Adipocyte (in vitro differentiated cells): ENCODE results near the gene MTARC2.

ENCODE experiments used
- DNase-seq: peaks from one replicate; pipeline ENCODE4 v3.0.0-alpha.2; 2015; ENCODE audit warnings: low read depth
- H3K27me3 ChIP-seq: replicated peaks from 2 replicates; pipeline ENCODE4 v1.7.0; 2013; ENCODE audit warnings: mild to moderate bottlenecking, low read length, moderate library complexity; ENCODE audit not compliant: control insufficient read depth, insufficient read depth
- H3K36me3 ChIP-seq: 2 replicates; pipeline ENCODE4 v1.7.0; 2013; ENCODE audit warnings: low read length, mild to moderate bottlenecking, moderate library complexity; ENCODE audit not compliant: control insufficient read depth, insufficient read depth, severe bottlenecking
- H3K4me1 ChIP-seq: 2 replicates; pipeline ENCODE4 v1.7.0; 2013; ENCODE audit warnings: mild to moderate bottlenecking, low read length, moderate library complexity; ENCODE audit not compliant: control insufficient read depth, insufficient read depth
- H3K4me3 ChIP-seq: 2 replicates; pipeline ENCODE4 v1.7.0; 2013; ENCODE audit warnings: mild to moderate bottlenecking, low read length, moderate library complexity
- H3K9ac ChIP-seq: 2 replicates; pipeline ENCODE4 v1.7.0; 2013; ENCODE audit warnings: mild to moderate bottlenecking, low read length, moderate library complexity
- H3K9me3 ChIP-seq: 2 replicates; pipeline ENCODE4 v1.7.0; 2013; ENCODE audit warnings: mild to moderate bottlenecking, low read length, moderate library complexity; ENCODE audit not compliant: control insufficient read depth

MTARC2 gene

DNA sequence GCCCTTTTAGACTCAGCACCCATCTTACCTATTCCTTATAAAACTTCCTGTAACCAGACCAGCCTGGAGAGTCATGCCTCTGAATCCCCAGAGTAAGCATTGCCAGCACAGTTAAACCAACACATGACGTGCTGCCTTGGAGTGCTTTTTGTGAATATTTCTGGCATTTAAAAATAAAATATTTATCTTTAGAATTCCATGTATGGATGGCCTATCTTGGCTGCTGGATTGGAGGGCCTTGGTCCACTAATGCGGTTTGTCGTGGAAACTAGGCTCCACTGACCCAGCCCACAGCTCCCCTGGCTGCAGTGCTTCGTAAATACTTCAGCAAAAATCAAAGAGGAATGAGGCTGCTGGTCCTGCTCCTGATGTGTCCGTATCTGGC lies 56.1 kb downstream of the MTARC2 start:
- Histone ChIP-seq H3K9ac (no peak overlapping the region), H3K36me3 (peaks cover 31% of the 10 kb centered on the region), H3K27me3 (peaks cover 17% of the 10 kb centered on the region), H3K9me3 (no peaks in the 10 kb centered on the region), H3K4me1 (no peaks in the 10 kb centered on the region), H3K4me3 (no peak overlapping the region)
- DNase-seq = no peak

DNA sequence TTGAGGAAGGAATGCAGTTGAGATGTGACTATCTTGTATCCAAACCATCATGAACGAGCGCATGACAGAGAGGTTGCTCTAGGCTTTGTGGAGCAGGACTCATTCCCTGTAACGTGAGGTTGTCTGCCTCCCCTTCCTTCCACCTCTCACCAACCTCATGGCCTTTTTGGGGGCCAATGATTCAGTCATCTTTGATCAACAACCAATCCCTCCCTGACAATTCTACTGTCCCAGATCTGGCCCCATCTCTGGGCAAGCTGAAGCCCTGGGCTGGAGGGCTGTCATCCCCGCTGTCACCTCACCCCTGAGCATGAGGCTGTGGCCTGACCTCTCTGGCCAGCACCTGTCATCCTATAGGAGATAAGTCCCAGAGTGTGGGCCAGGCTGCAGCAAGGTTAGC lies 58.3 kb downstream of the MTARC2 start:
- H3K4me1 ChIP-seq = peaks cover 4% of the 10 kb centered on the region
- peaks cover 12% of the 10 kb centered on the region for H3K27me3 ChIP-seq
- no peak overlapping the region for H3K4me3 ChIP-seq
- H3K9me3 ChIP-seq = no peaks in the 10 kb centered on the region
- no peak overlapping the region for H3K9ac ChIP-seq
- DNase-seq = no peak
- H3K36me3 ChIP-seq = peaks cover 22% of the 10 kb centered on the region

DNA sequence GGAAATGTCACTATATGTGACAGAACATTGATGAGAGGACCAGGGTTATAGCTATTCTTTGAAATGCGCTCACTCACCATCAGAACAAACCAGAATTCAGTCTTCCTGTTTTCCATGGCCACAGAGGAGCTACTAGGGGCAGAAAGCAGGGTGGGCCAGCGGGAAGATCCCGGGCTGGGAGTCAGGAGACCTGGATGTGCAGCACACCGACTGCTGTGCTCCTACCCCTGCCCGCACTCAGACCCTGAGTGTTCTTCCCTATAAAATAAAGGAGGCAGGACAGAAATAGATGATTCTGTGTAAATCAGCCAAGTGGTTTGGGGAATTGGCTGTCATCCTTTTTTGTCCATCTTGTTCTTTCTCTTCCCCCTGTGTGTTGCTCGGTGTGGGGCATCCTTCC lies 59.6 kb downstream of the MTARC2 start:
- H3K9ac ChIP-seq = no peak overlapping the region
- H3K4me3 ChIP-seq = no peak overlapping the region
- H3K36me3 ChIP-seq = peaks cover 27% of the 10 kb centered on the region
- H3K9me3 ChIP-seq = no peaks in the 10 kb centered on the region
- peaks cover 4% of the 10 kb centered on the region for H3K4me1 ChIP-seq
- DNase-seq = no peak
- H3K27me3 ChIP-seq = peaks cover 12% of the 10 kb centered on the region

DNA sequence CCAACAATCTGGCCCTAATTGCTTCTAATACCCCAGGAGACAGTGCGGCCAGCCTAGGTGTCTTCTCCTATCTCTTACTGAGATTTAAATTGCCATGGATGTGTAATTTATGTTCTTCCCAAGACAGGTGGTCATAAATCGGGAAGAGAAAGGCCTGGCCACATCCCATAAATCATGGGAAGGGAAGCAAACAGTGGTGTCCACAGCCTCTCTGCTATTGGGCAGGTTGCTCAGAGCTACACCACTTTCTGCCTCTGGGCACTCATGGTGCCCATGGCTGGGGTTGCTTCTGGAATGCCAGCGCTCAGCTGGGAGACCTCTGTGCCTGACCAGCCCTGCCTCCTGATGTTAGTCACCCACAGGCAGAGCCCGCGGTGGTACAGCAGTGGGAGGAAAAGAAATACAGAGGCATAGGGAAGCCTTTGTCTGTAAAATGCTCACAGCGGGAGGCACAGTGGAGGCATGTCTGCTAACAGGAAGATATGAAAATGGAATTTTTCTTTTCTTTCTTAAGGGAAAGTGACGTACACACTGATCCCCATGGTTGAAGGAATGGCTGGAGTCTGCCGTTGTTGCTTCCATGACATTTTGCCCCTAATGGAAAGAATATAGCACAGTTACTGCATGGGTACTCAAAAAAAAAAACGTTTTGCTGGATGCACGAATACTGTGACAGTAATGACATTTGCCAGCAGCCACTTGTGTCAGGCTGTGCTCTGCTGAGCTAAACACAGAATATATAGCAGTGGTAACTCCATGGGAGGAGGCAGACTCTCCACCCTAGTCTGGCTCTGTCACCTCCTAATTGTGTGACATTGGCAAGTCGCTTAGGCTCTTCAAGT lies 60.4 kb downstream of the MTARC2 start:
- H3K4me3 ChIP-seq = no peak overlapping the region
- no peak for DNase-seq
- H3K27me3 ChIP-seq = peaks cover 12% of the 10 kb centered on the region
- no peaks in the 10 kb centered on the region for H3K9me3 ChIP-seq
- H3K36me3 ChIP-seq = peaks cover 33% of the 10 kb centered on the region
- H3K9ac ChIP-seq = no peak overlapping the region
- H3K4me1 ChIP-seq = peaks cover 4% of the 10 kb centered on the region

DNA sequence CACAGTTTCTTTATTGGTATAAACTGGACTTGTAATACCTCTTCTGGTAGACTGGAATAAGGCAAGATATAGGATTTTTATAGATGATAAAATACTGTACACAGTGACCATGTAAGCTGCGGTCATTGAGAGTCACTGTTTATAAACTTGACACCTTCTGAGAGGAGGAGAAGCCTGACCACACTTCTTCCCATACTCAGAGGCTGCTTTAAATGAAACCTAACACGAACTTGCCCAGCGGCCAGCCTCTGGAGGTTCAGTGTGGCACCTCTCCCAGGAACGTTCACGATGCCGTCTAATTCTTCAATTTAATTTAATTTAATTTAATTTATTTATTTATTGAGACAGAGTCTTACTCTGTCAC lies 61.0 kb downstream of the MTARC2 start:
- Histone ChIP-seq H3K9ac (no peak overlapping the region), H3K4me3 (no peak overlapping the region), H3K27me3 (peaks cover 12% of the 10 kb centered on the region), H3K9me3 (no peaks in the 10 kb centered on the region), H3K4me1 (peaks cover 4% of the 10 kb centered on the region), H3K36me3 (peaks cover 37% of the 10 kb centered on the region)
- DNase-seq = no peak

DNA sequence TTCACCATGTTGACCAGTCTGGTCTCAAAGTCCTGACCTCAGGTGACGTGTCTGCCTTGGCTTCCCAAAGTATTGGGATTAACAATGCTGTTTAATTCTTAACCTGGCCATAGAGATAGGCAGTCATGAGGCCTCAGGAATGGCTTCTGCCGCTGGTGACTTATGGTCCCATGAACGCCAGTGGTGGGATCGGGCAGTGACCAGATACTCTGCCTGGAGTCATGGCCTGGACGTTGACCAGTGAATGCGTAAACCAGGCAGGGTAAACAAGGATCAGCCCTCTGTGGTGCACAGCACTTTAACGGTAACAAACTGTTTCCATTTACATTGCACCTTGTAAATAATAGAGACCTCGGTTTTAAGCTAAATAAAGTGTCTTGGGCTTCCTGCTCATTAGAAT lies 61.6 kb downstream of the MTARC2 start:
- Histone ChIP-seq H3K27me3 (peaks cover 12% of the 10 kb centered on the region), H3K36me3 (peaks cover 37% of the 10 kb centered on the region), H3K9ac (no peak overlapping the region), H3K4me1 (peaks cover 4% of the 10 kb centered on the region), H3K4me3 (no peak overlapping the region), H3K9me3 (no peaks in the 10 kb centered on the region)
- DNase-seq = no peak

DNA sequence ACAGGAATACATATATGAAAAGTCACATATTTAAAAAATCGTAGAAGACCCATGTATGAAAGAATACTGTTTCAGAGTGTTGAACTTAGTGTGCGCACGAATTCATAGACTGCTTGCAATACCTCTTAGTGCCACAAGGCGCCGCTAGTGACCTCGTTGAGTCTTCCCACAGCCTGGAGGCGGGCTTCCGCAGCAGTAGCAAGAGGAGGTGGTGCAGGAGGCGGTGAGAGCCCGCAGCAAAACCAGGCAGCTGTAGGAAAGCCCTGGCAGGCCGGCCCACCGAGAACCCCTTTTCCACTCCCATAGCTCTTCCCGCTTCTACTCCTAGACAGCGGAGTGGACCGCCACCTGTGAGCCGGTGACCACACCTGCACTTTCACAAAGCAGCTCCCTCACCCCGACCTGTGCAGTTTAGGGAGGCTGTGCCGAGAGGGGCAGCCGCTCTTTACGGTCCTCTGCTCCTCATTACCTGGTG lies 62.1 kb downstream of the MTARC2 start:
- peak; percentile 89 for DNase-seq
- H3K9ac ChIP-seq = peak overlapping the region; percentile 54
- H3K27me3 ChIP-seq = peaks cover 15% of the 10 kb centered on the region
- peaks cover 4% of the 10 kb centered on the region for H3K4me1 ChIP-seq
- H3K4me3 ChIP-seq = peak overlapping the region; percentile 43
- H3K36me3 ChIP-seq = peaks cover 32% of the 10 kb centered on the region
- no peaks in the 10 kb centered on the region for H3K9me3 ChIP-seq

DNA sequence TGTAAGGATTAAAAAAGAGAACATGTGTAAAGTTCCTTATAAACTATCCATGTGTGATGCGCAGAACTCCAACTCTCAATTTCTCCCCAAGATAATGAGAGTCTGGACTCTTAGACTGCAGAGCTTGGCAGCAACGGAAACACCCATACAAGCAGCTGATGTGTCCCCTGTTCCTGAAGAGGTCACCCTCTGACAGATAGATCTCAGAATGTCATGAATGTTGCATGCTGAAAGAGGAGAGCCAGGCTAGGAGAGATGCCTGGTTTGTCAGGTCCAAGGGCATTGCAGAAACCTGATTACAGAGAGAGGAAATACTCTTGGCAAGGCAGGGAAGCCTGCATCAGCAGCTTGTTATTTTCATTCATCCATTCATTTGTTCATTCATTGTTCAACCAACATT lies 62.8 kb downstream of the MTARC2 start:
- H3K4me3 ChIP-seq = no peak overlapping the region
- H3K9me3 ChIP-seq = no peaks in the 10 kb centered on the region
- no peak for DNase-seq
- peaks cover 4% of the 10 kb centered on the region for H3K4me1 ChIP-seq
- H3K36me3 ChIP-seq = peaks cover 32% of the 10 kb centered on the region
- no peak overlapping the region for H3K9ac ChIP-seq
- peaks cover 16% of the 10 kb centered on the region for H3K27me3 ChIP-seq

DNA sequence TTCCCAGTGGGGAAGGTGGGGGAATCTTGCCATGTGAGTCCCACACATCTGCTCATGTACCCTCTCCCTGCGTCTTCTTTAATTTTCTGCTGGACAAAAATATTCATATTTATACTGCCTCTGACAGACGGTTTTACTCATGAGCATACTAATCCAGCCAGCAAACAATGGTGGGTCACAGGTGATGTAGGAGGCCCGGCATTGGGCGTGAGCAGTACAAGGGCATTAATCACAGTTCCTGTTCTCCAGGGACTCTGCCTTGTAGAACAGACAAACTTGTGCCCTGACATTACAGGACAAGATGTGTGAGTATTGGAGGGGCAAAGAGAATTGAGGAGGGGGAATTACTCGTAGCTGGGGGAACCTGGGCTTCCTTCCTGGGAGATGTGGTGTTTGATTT lies 63.6 kb downstream of the MTARC2 start:
- Histone ChIP-seq H3K36me3 (peaks cover 33% of the 10 kb centered on the region), H3K9ac (no peak overlapping the region)

DNA sequence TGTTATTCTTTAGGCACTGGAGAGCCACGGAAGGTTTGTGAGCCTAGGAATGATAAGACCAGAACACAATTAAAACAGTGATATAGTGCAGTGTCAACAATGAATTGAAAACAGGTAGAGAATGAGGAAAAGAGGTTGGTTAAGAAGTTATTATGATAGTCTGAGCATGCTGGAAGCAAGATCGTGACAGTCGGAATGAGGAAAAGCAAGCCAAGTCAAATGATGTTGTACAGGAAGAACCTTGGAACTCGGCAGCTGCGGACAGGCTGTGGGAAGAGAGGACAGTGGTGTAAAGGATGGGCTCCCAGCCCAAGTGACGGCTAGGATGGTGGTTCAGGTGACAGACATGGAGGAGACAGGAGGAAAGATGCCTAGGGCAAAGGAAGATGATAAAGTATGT lies 64.2 kb downstream of the MTARC2 start:
- H3K4me1 ChIP-seq = peaks cover 4% of the 10 kb centered on the region
- no peak overlapping the region for H3K9ac ChIP-seq
- no peaks in the 10 kb centered on the region for H3K9me3 ChIP-seq
- DNase-seq = no peak
- peaks cover 33% of the 10 kb centered on the region for H3K36me3 ChIP-seq
- H3K27me3 ChIP-seq = peaks cover 16% of the 10 kb centered on the region
- H3K4me3 ChIP-seq = no peak overlapping the region

More for the DNA sequence above, 63.6 kb downstream of the MTARC2 start:
- peaks cover 4% of the 10 kb centered on the region for H3K4me1 ChIP-seq
- no peak overlapping the region for H3K4me3 ChIP-seq
- no peaks in the 10 kb centered on the region for H3K9me3 ChIP-seq
- peaks cover 16% of the 10 kb centered on the region for H3K27me3 ChIP-seq
- DNase-seq = no peak

DNA sequence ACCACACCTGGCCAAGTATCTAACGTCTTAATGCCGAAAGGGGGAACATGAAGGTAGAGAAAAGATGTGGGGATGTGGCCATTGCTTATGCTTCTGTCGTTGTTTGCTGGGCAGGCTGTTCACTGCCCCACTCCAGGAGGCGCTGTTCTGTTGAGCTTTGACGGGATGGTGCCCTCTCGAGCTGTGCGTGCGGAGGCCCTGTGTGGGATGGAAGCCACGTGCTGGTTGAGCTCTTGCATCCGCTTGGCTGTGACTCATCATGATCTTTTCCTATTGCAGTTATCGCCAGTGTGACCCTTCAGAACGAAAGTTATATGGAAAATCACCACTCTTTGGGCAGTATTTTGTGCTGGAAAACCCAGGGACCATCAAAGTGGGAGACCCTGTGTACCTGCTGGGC lies 64.9 kb downstream of the MTARC2 start:
- DNase-seq = no peak

DNA sequence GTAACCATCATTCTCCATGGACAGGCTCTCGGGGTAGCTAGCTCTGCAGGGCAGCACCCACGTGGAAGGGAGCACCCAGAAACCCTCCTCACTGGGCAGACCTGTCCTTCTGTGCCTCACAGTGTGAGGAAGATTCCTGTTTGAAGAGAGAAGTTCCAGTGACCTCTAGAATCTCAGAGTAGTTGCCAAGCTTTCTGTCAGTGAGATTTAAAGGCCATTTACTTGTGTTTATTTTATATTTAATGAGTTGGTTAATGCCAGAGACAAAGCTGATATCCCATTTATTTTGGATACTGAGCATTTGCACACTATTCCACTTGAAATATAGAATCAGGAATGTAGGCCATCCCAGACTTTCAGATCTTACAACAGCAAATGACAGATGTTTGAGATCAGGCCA lies 67.3 kb downstream of the MTARC2 start:
- no peak overlapping the region for H3K9ac ChIP-seq
- peaks cover 24% of the 10 kb centered on the region for H3K4me1 ChIP-seq
- no peak overlapping the region for H3K4me3 ChIP-seq

More for the DNA sequence above, 64.9 kb downstream of the MTARC2 start:
- Histone ChIP-seq H3K27me3 (peaks cover 15% of the 10 kb centered on the region), H3K36me3 (peaks cover 33% of the 10 kb centered on the region), H3K9ac (no peak overlapping the region), H3K4me3 (no peak overlapping the region), H3K4me1 (peaks cover 5% of the 10 kb centered on the region), H3K9me3 (no peaks in the 10 kb centered on the region)

More for the DNA sequence above, 67.3 kb downstream of the MTARC2 start:
- H3K36me3 ChIP-seq = peaks cover 33% of the 10 kb centered on the region
- no peaks in the 10 kb centered on the region for H3K9me3 ChIP-seq
- peaks cover 4% of the 10 kb centered on the region for H3K27me3 ChIP-seq
- no peak for DNase-seq
